DND-41 (cell line): ENCODE results near the gene FRY.

Experiments
- EZH2 ChIP-seq: IDR thresholded peaks from 3 replicates; pipeline ENCODE4 v1.6.1; 2012; ENCODE audit warnings: borderline replicate concordance, low read depth, mild to moderate bottlenecking, moderate library complexity, low read length, inconsistent platforms; ENCODE audit not compliant: severe bottlenecking
- TF ChIP-seq, protein P1 (sequence below): IDR thresholded peaks from 2 replicates; pipeline ENCODE4 v1.5.1; 2012; ENCODE audit warnings: borderline replicate concordance, low read length, moderate library complexity, mild to moderate bottlenecking; ENCODE audit not compliant: poor library complexity, severe bottlenecking; ENCODE audit errors: extremely low read depth

DNA sequence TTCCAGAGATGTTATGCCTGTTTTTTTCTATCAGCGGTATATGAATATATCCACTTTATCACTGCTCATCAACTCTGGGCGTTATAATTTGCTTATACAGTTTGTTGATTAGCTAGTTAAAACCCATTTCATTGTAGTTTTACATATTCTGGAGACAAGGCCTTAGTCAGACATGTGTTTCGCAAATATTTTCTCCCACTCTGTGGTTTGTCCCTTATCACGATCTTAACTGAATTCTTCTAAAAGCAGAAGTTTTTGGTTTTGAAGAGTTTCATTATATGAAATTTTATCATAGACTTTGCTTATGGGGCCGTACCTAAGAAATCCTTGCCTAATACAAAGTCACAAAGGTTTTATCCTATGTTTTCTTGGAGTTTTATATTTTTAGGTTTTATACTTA is 84.6 kb downstream of the FRY start:
- TF ChIP-seq, protein P1, sequence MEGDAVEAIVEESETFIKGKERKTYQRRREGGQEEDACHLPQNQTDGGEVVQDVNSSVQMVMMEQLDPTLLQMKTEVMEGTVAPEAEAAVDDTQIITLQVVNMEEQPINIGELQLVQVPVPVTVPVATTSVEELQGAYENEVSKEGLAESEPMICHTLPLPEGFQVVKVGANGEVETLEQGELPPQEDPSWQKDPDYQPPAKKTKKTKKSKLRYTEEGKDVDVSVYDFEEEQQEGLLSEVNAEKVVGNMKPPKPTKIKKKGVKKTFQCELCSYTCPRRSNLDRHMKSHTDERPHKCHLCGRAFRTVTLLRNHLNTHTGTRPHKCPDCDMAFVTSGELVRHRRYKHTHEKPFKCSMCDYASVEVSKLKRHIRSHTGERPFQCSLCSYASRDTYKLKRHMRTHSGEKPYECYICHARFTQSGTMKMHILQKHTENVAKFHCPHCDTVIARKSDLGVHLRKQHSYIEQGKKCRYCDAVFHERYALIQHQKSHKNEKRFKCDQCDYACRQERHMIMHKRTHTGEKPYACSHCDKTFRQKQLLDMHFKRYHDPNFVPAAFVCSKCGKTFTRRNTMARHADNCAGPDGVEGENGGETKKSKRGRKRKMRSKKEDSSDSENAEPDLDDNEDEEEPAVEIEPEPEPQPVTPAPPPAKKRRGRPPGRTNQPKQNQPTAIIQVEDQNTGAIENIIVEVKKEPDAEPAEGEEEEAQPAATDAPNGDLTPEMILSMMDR: no peak
- TF ChIP-seq EZH2: no peak
